GM19351 (cell line): ENCODE measurements around the gene STX2.
"Not testable (repeated sequence)": the region's sequence is repeated elsewhere in the genome, so short reads cannot be mapped to it uniquely, and the experiment has no call there.

ENCODE experiments used
- ATAC-seq: cut with Tn5 transposase; IDR thresholded peaks from one replicate; pipeline ENCODE4 v1.9.1; 2021; ENCODE audit warnings: mild to moderate bottlenecking, moderate library complexity; ENCODE audit not compliant: unreplicated experiment

Gene STX2

DNA sequence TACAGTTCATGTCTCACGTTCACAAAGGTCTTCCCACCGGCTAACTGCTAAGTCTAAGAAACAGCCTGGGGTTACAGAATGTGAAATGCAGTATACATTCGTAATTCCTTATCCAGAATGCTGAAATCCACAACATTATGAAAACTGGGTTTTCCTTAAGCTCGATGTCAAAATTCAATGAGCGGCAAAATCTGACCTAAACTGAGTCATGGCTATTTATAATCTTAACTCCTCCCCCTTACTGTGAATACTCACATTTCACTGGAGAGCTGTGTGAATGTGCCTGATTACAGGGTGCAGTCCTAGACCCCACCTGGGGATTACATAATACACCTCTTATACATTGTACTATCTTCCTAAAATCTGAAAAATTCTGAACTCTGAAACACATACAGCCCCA is 35.3 kb downstream of the STX2 start:
- ATAC-seq, result no peak

DNA sequence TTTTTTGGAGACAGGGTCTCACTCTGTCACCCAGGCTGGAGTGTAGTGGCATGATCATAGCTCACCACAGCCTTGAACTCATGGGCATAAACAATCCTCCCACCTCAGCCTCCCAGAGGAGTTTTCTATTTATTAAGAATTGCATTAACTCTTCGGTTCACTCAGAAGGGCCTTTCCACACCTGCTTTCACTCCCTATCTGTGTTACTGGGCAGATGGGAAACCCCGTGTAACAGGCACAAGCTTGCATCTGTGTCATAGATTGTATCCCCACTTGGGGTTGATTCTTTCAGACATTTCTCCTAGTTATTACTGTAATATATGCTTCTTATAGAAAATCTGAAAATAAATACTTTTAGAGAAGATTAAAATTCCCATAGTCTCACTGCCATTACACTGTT is 38.7 kb downstream of the STX2 start:
- ATAC-seq, result no peak

DNA sequence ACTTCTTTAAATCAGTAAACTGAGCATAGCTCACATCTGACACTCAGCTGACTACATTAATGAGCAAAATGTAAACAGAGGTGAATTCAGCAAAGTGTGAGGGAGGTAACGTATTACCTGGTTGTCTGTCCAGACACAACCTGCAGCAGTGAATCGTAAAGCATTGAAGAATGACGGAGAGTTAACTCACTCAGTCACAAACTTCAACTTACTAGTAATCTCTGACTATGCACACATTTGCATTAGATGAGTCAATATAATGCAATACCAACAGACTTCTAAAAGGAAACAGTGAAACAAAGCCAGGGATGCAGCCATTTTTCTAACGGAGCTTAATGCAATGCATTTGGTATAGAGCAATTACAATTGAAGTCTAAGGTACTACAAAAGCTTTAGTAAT is 40.0 kb downstream of the STX2 start:
- ATAC-seq, result no peak

DNA sequence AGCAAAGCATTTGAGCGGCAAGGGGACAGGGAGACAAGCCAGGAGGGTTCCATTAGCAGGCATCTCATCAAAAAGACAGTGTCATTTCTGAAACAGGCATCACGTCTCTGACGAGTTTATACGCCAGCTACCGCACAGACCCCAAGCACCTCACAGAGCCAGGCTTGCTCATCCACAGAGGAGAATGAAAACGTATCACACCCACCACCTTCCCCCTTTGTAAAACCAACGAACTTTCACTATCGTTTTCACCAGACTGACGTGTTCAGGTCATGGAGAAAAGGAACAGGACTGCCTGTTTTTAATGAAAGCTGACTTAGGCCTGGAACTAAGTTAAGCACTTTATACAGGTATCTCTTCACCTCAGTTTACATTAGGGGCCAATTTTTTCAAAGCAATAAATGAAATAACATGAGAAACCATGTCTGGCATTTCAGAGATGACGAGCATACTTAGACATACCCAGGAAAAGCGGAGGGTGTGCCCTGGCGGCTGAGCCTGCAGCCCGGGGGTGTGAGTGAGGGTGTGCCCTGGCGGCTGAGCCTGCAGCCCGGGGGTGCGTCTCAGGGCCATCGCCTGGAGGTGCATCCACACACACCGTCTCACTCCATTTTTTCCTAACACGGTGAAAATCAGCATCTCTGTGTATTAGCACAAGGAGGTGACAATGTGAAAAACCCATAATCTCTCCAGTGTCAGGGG is 41.9 kb downstream of the STX2 start:
- ATAC-seq, result peak; percentile 95

DNA sequence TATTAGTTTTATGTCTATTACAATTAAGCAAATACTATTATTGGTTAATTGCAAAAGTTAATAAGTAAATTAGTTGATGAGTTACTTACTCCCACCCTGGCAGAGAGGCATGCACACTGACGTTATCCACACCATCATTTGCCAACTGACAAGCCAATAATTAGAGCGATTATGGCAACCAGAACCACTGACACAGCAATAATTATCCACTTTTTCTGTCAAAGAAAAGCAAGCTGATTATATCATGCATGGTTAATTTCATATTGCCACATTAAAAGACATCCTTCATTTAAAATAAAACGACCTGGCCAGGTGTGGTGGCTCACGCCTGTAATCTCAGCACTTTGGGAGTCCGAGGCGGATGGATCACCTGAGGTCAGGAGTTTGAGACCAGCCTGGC is 43.1 kb downstream of the STX2 start:
- no peak for ATAC-seq

DNA sequence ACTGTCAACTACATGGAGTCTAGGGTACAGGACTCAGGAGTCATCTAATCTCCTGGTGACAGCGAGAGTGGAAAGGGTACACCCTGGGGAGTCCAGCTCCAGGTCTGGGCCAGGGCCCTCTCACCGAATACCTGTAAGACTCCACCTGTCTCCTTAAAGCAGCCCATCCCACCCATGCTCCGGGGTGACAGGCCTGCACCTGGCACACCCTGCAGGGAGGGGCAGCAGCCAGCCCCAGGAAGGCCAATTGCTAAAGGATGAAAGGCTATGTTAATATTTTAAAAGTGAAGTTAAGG is 45.5 kb downstream of the STX2 start:
- no peak for ATAC-seq

DNA sequence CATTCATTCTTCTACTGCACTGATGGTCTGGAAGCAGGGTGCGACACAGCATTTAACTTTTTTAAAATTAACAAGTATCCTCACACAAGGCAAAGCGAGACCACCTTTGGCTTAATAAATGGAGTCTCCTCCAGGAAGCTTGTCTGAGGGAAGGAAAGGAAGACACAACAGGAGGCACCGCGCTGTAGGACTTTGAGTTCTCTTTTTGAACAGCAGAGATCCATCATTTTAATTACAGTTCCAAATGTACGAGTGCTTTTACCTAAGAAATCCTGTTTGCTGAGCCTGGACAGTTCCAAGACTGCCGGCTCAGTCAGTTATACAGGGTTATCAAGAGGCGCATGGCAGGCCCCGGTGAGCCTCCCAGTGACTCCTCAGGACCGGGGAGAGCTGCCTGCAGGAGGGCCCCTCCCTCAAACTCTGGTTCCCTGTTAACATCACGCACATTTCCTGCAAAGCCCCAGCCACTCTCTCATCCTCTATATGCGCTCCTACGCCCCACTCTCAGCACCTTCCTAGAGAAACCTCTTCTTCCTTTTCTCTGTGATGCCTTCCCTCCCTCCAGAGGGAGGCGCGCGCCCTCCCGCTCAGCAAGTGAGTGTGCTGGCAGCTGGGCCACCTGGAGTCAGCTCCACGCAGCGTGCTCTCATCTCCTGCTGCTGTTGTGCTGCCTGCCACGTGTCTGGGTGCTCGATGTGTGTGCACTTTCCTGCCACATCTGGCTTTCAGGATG is 46.1 kb downstream of the STX2 start:
- ATAC-seq, result no peak

DNA sequence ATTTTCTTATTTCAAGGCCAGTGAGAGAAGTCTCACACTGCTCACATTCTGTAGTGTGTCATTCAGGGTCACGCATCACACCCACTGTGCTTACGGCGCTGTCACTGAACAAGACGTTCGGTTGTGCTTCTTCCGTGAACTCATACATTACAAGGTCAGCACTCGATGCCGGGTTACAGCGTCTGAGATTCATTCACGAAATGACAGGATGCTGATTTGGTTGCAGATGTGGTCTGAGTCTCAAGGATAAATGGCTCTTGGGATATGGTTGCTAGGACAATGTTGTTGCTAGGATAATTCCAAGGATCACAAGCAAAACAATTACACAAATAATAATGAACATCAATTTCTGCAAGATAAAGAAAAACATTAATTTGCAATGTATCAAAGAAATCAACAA is 47.4 kb downstream of the STX2 start:
- ATAC-seq, result no peak

DNA sequence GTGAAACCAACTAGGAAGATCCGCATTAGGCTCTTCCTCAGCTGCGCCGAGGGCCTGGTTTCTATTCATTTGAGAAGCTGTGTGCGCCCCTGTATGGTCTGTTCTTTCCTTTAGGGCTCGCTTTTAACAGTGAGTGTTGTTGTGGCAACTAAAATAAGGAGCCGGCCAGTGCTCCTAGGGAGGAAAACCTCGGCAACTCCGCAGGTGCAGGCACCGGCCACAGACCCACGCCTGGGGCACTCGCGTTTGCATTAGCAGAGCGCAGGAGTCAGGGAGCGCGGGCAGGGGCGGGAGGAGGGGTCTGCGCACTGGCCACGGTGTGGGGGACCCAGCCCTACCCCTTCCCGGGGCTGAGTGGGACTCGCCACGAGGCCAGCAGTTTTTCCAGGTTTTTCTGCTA is 50.5 kb downstream of the STX2 start:
- no peak for ATAC-seq

DNA sequence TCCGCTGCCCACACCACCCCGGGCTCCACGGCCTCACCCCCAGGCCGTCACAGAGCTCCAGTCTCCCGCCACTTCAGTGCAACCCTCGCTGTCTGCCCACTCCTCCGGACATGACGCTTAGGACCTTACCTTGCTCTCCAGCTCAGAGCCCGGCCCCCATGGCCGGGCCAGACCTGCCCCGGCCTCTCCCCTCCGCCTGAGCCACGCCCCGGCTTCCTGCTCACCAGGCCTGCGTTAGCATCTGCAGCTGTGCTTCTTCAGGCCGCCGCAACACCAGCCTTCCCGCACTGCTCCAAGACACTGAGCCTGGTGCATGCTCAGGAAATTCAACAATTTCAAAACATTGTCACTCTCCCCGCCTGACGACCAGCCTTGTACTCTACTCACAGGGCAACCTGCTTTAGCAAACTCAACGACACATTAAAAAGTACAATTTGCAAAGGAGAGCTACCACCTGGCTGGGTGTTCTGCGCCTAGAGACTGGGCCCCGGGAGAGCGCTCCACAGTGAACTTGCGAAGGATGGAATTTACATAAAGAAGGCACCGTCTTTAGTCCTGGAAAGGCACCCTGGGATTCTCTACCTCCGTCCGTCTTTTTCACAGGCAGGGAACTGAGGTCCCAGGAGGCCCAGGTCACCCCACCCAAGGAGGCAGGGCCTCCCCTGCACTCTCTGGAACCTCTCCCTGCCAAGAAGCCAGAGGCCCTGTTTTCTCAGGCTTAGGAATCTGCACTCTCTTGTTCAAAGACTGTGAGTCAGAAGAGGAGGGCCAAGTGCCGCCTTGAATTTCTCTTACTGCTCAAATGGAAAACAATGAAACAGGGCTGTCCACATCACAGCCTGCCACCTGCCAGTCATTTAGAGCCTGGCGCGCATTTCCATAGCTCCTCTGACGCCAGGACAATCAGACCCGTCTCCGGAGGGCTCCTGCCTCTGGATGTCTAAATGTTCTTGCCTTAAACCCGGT is 51.3 kb downstream of the STX2 start:
- ATAC-seq, result no peak

DNA sequence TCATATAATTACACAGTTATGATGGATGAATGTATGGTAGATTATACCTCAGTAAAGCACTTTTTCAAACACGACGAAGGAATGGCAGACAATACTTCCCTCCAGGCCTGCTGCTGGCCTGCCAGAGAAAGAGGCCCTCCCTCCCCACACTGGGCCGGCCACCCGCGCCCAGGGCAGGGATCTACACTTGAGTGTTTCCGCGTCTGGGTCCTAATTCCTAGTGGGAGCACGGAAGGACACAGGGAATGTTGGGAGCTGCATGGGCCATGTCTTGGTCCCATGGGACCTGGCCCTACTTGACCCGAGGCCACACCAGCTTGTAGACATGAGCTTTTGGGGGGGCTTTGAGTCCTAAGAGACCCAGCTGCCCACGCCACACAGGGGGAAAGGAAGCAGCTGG is 52.0 kb downstream of the STX2 start:
- ATAC-seq, result no peak

DNA sequence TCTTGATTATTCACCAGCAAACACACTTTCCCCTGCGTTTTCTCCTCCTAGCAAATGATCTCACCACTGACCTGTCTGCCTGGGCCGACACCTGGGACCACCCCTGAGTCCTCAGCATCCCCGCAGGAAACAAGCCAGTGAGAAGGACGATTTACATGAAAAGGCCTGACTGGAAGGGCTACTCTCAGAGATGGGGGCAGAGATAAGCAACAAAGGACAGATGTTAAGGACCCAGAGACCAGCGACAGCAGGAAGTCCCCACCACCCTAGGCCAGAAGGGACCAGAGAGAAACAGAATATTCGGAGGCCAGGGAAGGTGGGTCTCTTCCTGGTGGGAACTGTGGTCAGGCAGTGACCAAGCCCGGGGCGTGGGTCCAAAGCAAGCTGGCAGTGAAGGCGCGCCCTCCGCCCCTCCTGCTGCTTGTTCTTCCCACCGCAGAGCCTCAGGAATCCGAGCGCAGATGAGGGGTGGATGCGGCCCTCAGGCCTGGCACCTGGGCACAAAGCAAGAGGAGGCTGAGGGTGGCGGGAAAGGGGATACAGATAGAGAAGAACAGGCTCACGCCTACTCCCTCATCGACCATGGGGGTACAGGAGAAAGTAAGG is 55.8 kb downstream of the STX2 start:
- ATAC-seq, result no peak

DNA sequence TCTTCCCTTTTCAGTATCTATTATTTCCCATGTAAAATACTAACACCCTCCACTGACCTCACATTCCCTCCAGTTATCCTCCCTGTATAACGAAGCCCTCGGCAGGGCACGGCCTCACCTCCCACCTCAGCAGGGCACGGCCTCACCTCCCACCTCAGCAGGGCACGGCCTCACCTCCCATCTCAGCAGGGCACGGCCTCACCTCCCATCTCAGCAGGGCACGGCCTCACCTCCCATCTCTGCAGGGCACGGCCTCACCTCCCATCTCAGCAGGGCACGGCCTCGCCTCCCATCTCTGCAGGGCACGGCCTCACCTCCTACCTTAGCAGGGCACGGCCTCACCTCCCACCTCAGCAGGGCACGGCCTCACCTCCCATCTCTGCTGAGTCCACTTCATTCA is 56.8 kb downstream of the STX2 start:
- ATAC-seq, result not testable (repeated sequence)

DNA sequence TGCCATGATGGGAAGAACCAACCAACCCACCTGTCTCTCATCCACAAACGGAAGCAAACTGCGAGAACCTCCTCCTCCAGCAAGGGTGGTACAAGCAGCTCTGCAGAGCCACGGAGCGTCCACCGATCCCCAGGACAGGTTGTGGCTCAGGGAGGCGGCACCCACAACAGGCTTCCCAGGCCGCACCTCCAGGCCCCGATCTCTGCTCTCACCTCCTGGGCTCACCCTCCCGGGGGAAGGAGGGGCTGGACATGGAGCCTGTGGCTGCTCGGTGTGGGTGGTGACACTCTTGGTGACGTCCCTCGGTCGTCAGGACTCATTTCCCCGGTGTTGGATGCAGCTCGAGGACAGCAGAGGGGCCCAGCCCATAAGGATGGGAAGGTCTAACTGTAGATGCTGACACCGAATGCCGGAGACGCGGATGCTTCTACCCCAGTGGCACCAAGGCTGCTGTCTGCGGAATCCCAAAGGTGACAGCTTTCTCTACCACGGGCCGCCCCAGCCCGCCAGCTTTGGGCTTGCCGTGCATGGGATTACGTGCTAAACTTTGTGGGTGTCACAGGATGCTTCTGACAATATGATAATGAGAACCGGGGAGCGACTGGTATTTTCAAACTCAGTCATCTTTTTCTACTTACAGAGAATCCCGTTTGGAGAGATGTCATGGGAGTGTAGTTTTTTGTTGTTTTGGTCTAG is 58.0 kb downstream of the STX2 start:
- ATAC-seq, result no peak

DNA sequence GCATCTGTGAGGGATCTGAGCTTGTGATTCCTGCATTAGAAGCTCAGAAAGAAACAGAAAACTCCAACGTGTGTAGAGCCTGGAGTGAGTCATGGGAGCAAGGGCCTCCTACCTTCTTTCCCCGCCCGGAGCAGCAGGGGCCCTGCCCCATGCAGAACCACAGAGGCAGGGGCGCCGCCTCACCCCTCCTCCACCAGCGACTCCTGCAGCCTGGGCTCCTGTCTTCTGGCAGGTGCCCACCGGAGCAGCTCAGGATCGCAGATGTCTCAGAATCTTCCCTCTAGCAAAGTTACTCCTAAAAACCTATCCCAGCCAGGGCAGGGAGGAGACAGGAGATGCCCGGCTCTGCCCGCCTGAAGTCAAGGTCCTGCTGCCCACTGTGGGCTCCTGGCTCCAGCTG is 58.7 kb downstream of the STX2 start:
- ATAC-seq, result no peak

DNA sequence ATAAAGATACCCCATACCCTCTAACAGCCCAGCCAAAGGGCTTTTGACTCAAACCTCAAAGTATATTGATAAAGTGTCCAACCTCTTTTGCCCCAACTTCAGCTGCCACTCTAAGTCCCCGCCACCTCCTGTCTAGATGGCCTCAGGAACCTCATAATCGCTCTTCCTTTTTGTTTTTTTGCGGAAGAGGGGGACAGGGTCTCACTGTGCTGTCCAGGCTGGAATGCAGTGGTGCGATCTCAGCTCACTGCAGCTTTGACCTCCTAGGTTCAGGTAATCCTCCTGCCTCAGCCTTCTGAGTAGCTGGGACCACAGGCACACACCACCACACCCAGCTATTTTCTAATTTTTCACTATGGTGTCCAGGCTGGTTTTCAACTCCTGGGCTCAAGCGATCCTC is 60.3 kb downstream of the STX2 start:
- no peak for ATAC-seq

DNA sequence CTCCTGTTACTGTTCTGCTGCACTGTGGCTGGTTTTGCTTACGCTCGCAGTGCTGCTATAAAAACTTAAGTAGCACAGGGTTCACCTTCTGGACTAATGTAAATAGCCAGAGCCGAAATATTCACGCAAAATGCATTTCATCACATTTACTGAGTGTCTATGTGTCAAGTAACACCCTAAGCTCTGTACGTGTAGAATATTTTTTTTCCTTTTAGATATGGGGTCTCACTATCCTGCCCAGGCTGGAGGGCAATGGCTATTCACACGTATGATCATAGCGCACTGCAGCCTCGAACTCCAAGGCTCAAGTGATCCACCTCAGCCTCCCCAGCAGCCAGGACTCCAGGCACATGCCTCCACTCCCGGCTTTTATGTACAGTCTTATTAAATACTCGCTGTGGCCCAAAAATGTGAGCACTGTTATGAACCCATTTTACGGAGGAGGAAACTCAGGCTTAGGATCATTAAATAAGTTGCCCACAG is 62.2 kb downstream of the STX2 start:
- no peak for ATAC-seq

DNA sequence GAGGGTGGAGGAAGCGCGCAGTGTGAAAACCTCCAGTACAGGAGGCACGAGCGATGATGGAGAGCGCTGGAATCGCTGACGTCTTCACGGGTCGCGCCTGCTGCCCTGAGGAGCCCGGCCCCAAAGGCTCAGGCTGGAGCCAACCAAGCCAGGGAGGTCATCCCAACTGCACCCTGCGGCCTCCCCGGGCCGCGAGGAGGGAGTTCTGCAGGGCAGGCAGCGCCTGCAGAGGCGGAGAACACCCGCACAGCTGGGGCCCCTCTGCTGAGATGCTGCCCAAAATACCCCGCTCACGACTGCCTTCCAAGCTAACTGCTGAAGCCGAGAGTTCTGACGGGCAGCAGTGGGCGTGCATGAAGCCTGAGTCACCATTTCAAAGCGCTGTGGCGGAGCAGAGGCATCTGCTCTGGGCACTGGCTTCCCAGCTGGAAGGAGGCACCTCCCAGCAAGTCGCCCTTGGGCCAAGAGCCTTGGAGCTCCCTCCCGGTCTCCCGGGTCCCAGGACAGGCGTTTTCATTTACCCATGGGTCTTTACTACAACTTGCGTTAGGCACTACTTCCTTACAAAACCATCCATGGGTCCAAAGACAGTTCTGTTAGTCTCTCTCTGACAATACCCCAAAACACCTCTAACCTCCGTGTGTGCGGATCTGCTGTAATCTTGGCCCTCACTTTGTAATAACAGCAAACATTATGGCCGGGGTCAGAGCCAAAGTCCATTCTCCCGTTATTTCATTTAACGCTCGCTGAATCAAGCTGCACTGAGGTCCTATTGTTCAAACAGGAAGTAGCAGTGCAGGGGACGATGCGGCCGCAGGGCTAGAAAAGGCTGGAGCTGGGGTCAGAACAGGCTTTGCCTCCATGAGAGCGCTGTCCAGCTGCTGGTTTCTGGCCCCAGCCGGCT is 62.8 kb downstream of the STX2 start:
- peak; percentile 65 for ATAC-seq

DNA sequence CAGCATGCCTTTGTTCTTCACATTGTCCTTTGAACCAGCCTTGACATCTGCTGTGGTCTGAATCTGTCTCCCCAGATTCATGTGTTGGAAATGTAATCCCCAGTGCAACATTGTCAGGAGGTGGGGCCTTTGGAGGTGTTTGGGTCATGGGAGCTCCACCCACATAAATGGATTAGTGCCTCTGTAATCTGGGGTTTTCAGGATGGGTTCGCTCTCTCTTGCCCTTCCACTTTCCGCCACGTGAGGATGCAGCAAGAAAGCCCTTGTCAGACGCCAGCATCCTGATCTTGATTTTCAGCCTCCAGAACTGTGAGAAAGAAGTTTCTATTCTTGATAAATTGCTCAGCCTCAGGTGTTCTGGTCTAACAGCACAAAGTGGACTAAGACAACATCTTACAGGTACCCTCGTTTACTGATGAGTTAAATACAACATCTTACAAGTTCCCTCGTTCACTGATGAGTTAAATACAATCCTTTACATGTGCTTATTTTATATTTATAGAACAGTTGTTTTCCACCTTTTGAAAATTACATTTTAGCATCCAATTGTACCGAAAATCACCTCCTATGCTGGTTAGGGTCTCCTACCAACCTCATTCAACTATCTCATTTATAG is 68.5 kb downstream of the STX2 start:
- no peak for ATAC-seq
